GM21360 (cell line): ENCODE results near the gene CTU1.
A peak's percentile ranks its signal among the peaks of the same experiment; 100 is the strongest.
"Not testable (repeated sequence)": the region's sequence is repeated elsewhere in the genome, so short reads cannot be mapped to it uniquely, and the experiment has no call there.

Experiments
- ATAC-seq: cut with Tn5 transposase; IDR thresholded peaks from one replicate; pipeline ENCODE4 v1.9.1; 2021; ENCODE audit warnings: mild to moderate bottlenecking, moderate library complexity; ENCODE audit not compliant: unreplicated experiment

Gene CTU1

DNA sequence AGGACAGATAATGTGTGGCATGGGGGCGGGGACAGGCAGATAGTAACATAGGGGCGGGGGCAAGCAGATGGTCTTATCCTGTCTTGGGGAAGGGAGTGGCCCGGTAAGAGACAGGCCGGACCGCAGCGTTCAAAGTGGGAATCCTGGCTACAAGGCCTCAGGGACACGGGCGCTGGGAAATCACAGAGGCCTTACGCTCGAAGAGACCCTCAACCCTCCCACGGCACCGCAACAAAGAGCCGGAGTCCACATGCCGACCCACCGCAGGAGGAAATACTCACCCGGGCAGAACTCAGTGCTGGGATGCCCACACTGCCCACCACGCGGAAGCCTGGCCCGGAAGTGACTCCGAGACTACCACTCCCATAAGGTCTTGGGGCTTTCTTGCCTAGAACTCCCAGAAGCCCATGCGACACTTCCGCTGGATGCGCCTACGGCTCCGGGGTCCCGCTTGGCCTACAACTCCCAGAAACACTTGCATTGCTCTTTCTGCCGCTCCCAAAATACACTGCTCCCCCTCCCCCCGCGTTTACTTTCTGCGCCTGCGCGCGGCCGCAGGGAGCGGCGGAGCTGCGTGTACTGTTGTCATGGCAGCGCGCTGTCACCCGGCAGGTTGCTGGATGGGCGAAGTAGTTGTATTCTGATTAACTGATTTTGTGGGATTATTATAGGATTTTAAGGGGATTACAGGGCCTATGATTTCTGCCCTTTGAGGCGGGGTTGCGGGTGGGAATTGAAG lies at the start of gene CTU1:
TSS of gene CTU1 (minus strand) at position 344 of the 739 bp plus-strand sequence. CDS start 3,840 bp downstream, outside the sequence.
- peak; percentile 92 for ATAC-seq

DNA sequence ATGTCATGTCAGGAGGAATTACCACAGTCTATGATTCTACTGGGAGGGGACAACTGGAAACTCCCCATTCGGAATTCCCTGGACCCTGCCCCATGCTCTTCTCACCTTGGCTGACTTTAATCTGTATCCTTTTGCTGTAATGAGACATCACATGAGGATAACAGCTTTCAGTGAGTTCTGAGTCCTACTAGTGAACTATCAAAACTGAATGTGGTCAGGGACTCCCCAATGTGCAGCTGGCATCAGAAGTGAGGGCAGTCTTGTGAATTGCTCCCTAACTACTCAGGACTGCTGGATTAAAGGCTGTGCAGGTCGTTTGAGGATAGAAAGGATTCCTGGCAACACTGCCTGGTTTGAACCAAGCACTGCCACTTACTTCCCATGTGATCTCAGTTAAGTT lies 49.1 kb upstream of the CTU1 start:
- no peak for ATAC-seq

DNA sequence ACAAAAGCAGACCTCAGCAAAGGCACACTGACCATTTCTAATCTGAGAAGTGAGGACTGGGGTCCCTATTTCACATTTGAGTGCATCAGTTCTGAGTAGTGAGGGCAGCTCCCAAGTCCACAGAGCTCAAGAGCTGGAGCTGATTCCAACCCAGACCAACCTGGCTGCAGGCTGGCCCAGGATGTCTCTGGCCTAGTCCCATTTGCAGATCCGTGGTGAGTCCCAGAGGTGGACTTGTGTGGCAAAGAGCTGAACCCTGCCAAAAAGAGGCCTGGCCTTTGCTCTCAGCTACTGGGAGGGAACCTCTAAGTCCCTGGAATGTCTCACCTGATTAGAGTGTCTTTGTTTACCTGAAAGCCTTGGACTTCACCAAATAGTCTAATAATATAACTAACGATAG lies 48.5 kb upstream of the CTU1 start:
- no peak for ATAC-seq

- ATAC-seq, result no peak
Measured at GRCh38 chr19:51150627-51151026, 42.4 kb upstream of the CTU1 start.

DNA sequence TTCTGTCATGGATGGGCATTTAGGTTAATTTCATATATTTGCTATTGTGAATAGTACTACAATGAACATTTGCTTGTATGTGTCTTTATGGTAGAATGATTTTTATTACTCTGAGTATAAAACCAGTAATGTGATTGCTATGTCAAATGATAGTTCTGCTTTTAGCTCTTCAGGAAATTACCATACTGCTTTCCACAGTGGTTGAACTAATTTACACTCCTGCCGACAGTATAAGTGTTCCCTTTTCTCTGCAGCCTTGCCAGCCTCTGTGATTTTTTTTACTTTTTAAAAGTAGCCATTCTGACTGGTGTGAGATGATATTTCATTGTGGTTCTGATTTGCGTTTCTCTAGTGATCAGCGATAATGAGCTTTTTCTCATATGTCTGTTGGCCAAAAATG lies 40.4 kb upstream of the CTU1 start:
- ATAC-seq, result no peak

GRCh38 chr19:51147663-51148062 lies 39.5 kb upstream of the CTU1 start:
- ATAC-seq, result no peak

DNA sequence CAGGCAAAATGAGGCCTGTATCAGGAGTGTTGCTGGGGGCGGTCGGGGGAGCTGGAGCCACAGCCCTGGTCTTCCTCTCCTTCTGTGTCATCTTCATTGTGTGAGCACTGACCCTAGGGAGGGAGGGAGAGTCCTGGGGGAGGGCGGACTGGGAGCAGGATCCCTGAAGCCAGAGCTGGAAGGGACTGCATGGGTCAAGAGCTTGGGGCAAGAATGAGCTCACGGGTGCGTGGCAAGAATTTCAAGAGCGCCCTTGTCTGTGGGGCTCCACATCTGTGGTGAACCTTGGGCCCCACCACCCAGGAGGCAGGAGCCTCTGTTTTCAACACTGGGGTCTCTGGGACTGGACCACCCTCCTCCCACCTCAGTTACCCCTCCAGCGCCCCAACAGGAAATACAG lies 38.5 kb upstream of the CTU1 start:
- no peak for ATAC-seq

GRCh38 chr19:51145916-51146493 lies 37.8 kb upstream of the CTU1 start:
- ATAC-seq, result no peak

- no peak for ATAC-seq
Measured at GRCh38 chr19:51144482-51145045, 36.4 kb upstream of the CTU1 start.

DNA sequence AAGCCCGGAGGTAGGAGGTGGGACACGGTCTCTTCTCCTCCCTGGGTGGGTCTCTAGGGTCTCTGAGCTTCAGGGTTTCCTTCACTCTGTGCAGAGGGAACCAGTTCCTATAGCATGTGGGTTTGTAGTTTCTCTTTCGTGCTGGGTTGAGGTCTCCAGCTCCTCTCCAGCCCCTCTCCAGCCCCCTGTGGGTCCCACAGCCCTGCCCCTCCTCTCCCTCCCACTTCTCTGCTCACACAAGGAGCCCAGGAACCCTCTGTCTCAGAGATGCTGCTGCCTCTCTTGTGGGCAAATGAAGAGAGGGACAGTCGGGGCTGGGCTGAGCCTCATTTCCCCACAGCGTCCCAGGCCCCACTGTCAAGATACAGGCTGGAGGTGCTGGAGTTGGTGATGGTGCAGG lies 35.3 kb upstream of the CTU1 start:
- no peak for ATAC-seq

DNA sequence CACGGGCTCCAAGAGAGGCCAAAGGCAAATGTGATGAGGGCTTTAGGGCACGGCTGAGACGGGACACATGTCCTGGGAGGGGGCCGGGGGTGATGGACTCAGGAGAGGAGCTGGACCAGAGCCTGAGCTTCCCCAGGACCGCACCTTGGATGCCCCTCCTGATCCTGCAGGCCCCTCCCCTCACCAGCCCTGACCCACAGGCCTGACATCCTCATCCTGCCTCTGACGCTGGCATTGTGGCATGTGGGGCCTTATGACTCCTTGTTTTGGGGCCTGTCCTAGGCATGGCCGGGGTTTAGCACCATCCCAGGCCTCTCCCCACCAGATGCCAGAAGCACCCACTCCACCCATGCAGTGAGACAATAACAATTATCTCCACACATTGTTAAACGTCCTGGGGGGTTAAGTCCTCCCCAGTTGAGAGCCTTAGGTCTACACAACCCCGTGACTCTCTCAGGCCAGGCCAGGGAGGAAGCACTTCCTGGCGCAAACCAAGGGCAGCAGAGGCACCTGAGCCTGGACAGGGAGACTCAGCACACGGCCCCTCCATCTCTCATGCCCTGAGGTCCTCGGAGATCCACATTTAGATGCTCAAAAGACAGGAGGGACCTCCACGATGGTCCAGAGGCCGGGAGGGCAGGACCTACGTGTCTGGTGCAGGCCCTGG lies 34.7 kb upstream of the CTU1 start:
- ATAC-seq, result not testable (repeated sequence)

DNA sequence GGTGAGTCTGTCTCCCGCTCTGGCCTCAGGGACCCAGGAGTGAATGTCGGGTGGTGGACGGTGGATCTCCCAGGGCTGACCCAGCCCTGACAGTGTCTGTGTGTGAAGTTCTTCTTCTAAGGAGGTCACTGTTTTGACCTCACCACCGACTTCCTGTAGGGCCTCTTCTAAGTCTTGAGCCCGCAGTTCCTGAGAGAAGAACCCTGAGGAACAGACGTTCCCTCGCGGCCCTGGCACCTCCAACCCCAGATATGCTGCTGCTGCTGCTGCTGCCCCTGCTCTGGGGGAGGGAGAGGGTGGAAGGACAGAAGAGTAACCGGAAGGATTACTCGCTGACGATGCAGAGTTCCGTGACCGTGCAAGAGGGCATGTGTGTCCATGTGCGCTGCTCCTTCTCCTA lies 33.9 kb upstream of the CTU1 start, which contains the start of gene SIGLEC7:
TSS of gene SIGLEC7 (plus strand) at position 183 of the 400 bp plus-strand sequence. CDS start at position 252, 69 bp downstream.
- ATAC-seq, result no peak

DNA sequence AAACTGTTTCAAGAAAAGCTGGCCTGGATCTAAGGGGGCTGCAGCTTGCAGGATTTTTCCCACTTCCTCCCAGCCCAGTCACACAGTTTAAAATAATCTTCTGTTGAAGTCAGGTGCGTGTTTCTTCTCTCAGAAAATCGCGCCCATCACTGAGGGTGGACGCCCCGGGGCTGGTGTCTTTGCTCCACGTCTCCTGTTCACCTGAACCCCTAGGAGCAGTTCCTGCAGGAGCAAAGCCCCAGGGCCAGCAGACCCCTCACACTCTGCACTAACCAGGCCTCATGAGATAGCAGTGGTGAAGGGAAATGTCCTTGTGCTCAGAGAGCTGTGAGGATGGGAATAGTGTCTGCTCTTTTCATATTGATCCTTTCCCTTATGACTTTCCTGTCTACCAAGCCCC lies 33.0 kb upstream of the CTU1 start:
- ATAC-seq, result no peak

DNA sequence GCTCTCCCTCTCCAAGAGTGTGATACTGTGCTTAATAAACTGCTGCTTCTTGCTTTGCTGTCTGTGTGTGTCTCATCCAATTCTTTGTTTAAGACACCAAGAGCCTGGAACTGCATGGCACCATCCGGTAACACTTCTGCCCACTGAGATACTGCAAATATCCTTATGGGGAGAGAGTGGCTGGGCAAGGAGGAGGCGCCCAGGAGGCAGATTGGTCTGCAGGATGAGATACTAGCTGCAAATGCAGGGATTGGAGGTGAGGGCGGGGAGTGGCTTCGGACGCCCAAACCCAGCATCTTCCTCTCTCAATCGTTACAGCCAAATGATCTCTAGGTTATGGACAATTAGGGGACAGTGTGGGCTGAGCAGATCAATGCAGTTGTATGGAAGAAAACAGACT lies 32.2 kb upstream of the CTU1 start:
- ATAC-seq, result no peak

GRCh38 chr19:51139299-51140014 lies 31.2 kb upstream of the CTU1 start:
- no peak for ATAC-seq

GRCh38 chr19:51138549-51138979 lies 30.4 kb upstream of the CTU1 start:
- no peak for ATAC-seq

DNA sequence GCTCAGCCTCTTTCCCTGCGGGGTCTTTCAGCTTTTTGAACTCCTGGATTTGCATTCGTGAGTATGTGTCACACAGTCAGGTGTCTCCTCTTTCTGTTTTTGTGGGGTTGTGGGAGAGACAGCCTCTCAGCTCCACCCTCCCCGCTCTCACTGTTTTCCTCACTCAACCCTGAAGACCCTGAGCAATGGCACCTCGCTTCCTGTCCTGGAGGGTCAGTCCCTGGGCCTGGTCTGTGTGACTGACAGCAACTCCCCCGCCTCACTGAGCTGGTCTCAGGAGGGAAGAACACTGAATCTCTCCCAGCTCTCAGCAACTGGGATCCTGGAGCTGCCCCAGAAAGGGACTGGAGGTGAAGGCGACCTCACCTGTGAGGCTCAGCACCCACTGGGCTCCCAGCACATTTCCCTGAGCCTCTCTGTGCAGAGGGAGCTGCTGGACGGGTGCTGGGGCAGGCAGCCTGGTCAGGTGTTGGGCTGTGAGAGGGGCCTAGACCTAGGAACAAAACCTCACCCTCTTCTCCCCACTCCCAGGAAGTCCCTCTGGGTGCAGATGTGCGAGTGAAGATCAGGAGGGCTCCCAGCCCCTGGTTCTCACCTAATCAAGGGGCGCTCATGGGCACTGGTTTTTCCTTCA lies 29.7 kb upstream of the CTU1 start:
- ATAC-seq, result no peak

DNA sequence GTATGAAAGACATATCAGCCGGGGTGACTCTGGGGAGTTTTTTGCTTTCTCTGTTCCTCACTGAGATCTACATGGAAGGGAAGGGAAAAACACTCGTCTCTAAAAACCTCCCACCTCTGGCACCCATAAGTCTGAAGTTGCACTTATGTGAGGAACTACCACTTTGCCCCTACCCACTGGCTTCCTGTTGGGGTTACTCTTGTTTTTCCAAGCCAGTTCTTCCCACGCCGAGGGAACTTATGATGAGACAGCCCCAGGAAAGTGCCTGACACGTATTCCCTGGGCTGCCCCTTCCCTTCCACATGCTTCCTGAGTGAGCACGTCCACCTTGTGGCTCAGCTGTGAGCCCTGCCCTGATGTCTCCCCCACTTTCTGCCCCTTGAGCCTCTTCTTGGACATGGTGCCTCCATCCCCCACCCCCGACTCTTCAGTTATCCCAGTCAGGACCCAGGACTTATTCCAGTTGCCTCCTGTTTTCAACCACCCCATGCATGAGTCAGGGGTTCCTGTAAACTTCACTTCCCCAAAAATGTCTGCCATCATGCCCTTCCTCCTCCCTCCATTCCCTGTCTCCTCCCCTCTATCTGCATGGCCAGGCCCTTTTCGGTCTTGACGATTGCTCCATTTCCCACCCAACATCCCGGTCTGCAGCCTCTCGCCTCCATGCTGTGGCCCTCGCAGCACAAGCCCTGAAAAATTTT lies 28.8 kb upstream of the CTU1 start:
- no peak for ATAC-seq

GRCh38 chr19:51135986-51136762 lies 28.0 kb upstream of the CTU1 start:
- ATAC-seq, result no peak
